GM21390 (cell line): Measurements from ENCODE around the gene CMYA5.
"Not testable (repeated sequence)": the region's sequence is repeated elsewhere in the genome, so short reads cannot be mapped to it uniquely, and the experiment has no call there.

Source experiments
- ATAC-seq: cut with Tn5 transposase; IDR thresholded peaks from one replicate; pipeline ENCODE4 v1.9.1; 2021; ENCODE audit not compliant: unreplicated experiment

Gene CMYA5

GRCh38 chr5:79689541-79690466 lies at the start of gene CMYA5:
CMYA5 (plus strand) TSS chr5:79689836; CDS start chr5:79689908, 72 bp downstream.
- no peak for ATAC-seq

- ATAC-seq, result no peak
These were observed 49.0 kb upstream of the CMYA5 start for GRCh38 chr5:79640571-79641055.

GRCh38 chr5:79641414-79641813 lies 48.2 kb upstream of the CMYA5 start:
- no peak for ATAC-seq

GRCh38 chr5:79642210-79642609 lies 47.4 kb upstream of the CMYA5 start:
- no peak for ATAC-seq

- ATAC-seq, result no peak
These were observed 35.8 kb upstream of the CMYA5 start for GRCh38 chr5:79653843-79654242.

GRCh38 chr5:79663212-79663611 lies 26.4 kb upstream of the CMYA5 start:
- no peak for ATAC-seq

GRCh38 chr5:79666758-79667157 lies 22.9 kb upstream of the CMYA5 start:
- ATAC-seq, result no peak

- no peak for ATAC-seq
These were observed 17.2 kb upstream of the CMYA5 start for GRCh38 chr5:79672392-79672791.

- not testable (repeated sequence) for ATAC-seq
These were observed 13.3 kb upstream of the CMYA5 start for GRCh38 chr5:79676354-79676753.

GRCh38 chr5:79682102-79682501 lies 7.5 kb upstream of the CMYA5 start:
- not testable (repeated sequence) for ATAC-seq

- no peak for ATAC-seq
These were observed 4.9 kb upstream of the CMYA5 start for GRCh38 chr5:79684782-79685181.

- ATAC-seq, result no peak
These were observed 4.0 kb upstream of the CMYA5 start for GRCh38 chr5:79685627-79686026.

- no peak for ATAC-seq
These were observed 2.8 kb upstream of the CMYA5 start for GRCh38 chr5:79686799-79687198.

GRCh38 chr5:79687889-79688288 lies 1.7 kb upstream of the CMYA5 start:
- no peak for ATAC-seq

GRCh38 chr5:79691007-79691406 lies 1.4 kb downstream of the CMYA5 start:
- no peak for ATAC-seq

GRCh38 chr5:79692596-79692995 lies 3.0 kb downstream of the CMYA5 start:
- ATAC-seq, result no peak

- ATAC-seq, result no peak
These were observed 4.5 kb downstream of the CMYA5 start for GRCh38 chr5:79694183-79694582.

- no peak for ATAC-seq
These were observed 5.0 kb downstream of the CMYA5 start for GRCh38 chr5:79694652-79695051.

- ATAC-seq, result no peak
These were observed 5.9 kb downstream of the CMYA5 start for GRCh38 chr5:79695526-79695925.

- no peak for ATAC-seq
These were observed 7.9 kb downstream of the CMYA5 start for GRCh38 chr5:79697222-79698170.

GRCh38 chr5:79699763-79700400 lies 10.2 kb downstream of the CMYA5 start:
- ATAC-seq, result peak; percentile 89
